GM12878 (cell line): ENCODE measurements around the gene RBBP5. TPM values are rescaled to one million over a fixed set of nuclear protein-coding genes. Genes with fewer than 3 reads are reported as not detected.

Source experiments
- ATAC-seq: fragments of 200-7000 bp; cut with Tn5 transposase; 3 replicates; pipeline ENCODE4 v1.9.1; 2020; ENCODE audit warnings: mild to moderate bottlenecking, moderate library complexity
- BruUV-seq: library from RNA; stranded (reverse); fragments of 400-500 nt; replicated peaks from 2 replicates; lab custom pipeline; 2021; lab: Mats Ljungman, UMichigan
- CTCF ChIA-PET: fragments of 300-600 bp; sonication (Branson Sonifier 250); formaldehyde crosslinking; extraction: SDS; loops from one replicate; lab custom pipeline; 2021; ENCODE audit warnings: inconsistent platforms; lab: Yijun Ruan, JAX
- POLR2A ChIA-PET: fragments of 350-600 bp; formaldehyde crosslinking; extraction: SDS; loops from one replicate; lab custom pipeline; 2021; ENCODE audit warnings: inconsistent platforms; lab: Charles Lee
- RAD21 ChIA-PET: fragments of 300-600 bp; sonication (Branson Sonifier 250); formaldehyde crosslinking; loops from one replicate; lab custom pipeline; 2023; ENCODE audit warnings: antibody characterized with exemption; ENCODE audit not compliant: unreplicated experiment; lab: Charles Lee
- SMC1A ChIA-PET: fragments of 300-600 bp; sonication (Branson Sonifier 250); formaldehyde crosslinking; loops from one replicate; lab custom pipeline; 2023; ENCODE audit not compliant: unreplicated experiment, uncharacterized antibody; lab: Charles Lee
- DNase-seq: peaks from one replicate; pipeline ENCODE4 v3.0.0-alpha.2; 2011; ENCODE audit warnings: low read depth, low spot score
- FAIRE-seq: peaks from 3 replicates; lab custom pipeline; 2011; peaks lifted over from hg19 to GRCh38; lab: Jason Lieb, UNC
- H2AFZ ChIP-seq: 2 replicates; pipeline ENCODE4 v1.6.0; 2011; ENCODE audit warnings: low read depth, low read length, control low read depth; ENCODE audit not compliant: control insufficient read depth
- H3K27ac ChIP-seq: 2 replicates; pipeline ENCODE4 v1.5.1; 2011; ENCODE audit warnings: control low read depth; ENCODE audit not compliant: control insufficient read depth, insufficient read depth
- H3K27me3 ChIP-seq, 2 experiments: replicated peaks in 1 of 2; 2 replicates each; pipeline versions ENCODE4 v1.6.0 to v1.6.1; 2011; ENCODE audit warnings: low read length in 1 of 2; ENCODE audit not compliant: control insufficient read depth in 2 of 2, insufficient read depth in 2 of 2
- H3K36me3 ChIP-seq, 2 experiments: 2 replicates each; pipeline ENCODE4 v1.5.1; 2011; ENCODE audit warnings: low read length in 1 of 2; ENCODE audit not compliant: control insufficient read depth in 2 of 2, insufficient read depth in 2 of 2
- H3K4me1 ChIP-seq: 2 replicates; pipeline ENCODE4 v1.6.1; 2011; ENCODE audit warnings: mild to moderate bottlenecking, low read length, moderate library complexity, mixed read lengths; ENCODE audit not compliant: control insufficient read depth, insufficient read depth
- H3K4me2 ChIP-seq: 2 replicates; pipeline ENCODE4 v1.6.0; 2011; ENCODE audit warnings: control low read depth; ENCODE audit not compliant: control insufficient read depth, insufficient read depth
- H3K4me3 ChIP-seq: fragments of 200-600 bp; sonication (generic); 2 replicates; pipeline ENCODE4 v1.5.1; 2016
- H3K79me2 ChIP-seq: 2 replicates; pipeline ENCODE4 v1.6.0; 2011; ENCODE audit warnings: low read length; ENCODE audit not compliant: control insufficient read depth, insufficient read depth
- H3K9ac ChIP-seq: 2 replicates; pipeline ENCODE4 v1.8.0; 2011; ENCODE audit warnings: low read length, control low read depth, mixed read lengths; ENCODE audit not compliant: control insufficient read depth, insufficient read depth
- H3K9me3 ChIP-seq: replicated peaks from 3 replicates; pipeline ENCODE4 v1.5.1; 2011; ENCODE audit warnings: mild to moderate bottlenecking, low read length; ENCODE audit not compliant: control insufficient read depth, insufficient read depth
- H4K20me1 ChIP-seq: 2 replicates; pipeline ENCODE4 v1.6.0; 2011; ENCODE audit not compliant: control insufficient read depth, insufficient read depth
- E4F1 ChIP-seq: fragments of 450-650 bp; IDR thresholded peaks from 2 replicates; pipeline ENCODE4 v1.6.1; 2018; ENCODE audit warnings: borderline replicate concordance, mild to moderate bottlenecking; ENCODE audit not compliant: partially characterized antibody
- ETV6 ChIP-seq, 2 experiments: fragments of 450-650 bp in 1 of 2; IDR thresholded peaks in 1 of 2; conservative IDR thresholded peaks in 1 of 2; 2 replicates each; pipeline ENCODE4 v1.6.1; 2014; ENCODE audit warnings: antibody characterized with exemption in 1 of 2, borderline replicate concordance in 1 of 2, low read depth in 1 of 2, mild to moderate bottlenecking in 1 of 2, moderate library complexity in 1 of 2
- KLF5 ChIP-seq: fragments of 450-650 bp; IDR thresholded peaks from 2 replicates; pipeline ENCODE4 v1.6.1; 2014; ENCODE audit warnings: mild to moderate bottlenecking; ENCODE audit not compliant: partially characterized antibody
- MYC ChIP-seq: IDR thresholded peaks from 2 replicates; pipeline ENCODE4 v1.6.1; 2011; ENCODE audit warnings: mild to moderate bottlenecking, low read length, moderate library complexity, inconsistent platforms; ENCODE audit not compliant: insufficient read depth, insufficient replicate concordance, insufficient read length, severe bottlenecking
- RBBP5 ChIP-seq: fragments of 200-600 bp; sonication (generic); conservative IDR thresholded peaks from 2 replicates; pipeline ENCODE4 v1.6.1; 2016
- SIX5 ChIP-seq: IDR thresholded peaks from 2 replicates; pipeline ENCODE4 v1.6.1; 2011; ENCODE audit warnings: mild to moderate bottlenecking, low read depth, low read length, moderate library complexity; ENCODE audit not compliant: severe bottlenecking
- ZNF207 ChIP-seq: fragments of 450-650 bp; IDR thresholded peaks from 2 replicates; pipeline ENCODE4 v1.6.1; 2014; ENCODE audit warnings: antibody characterized with exemption, mild to moderate bottlenecking, borderline replicate concordance
- WGBS: methylation state at CpG from one replicate; pipeline ENCODE4 v1.1.6; 2016; ENCODE audit warnings: low lambda C conversion rate; ENCODE audit not compliant: insufficient replicate concordance, insufficient coverage; ENCODE audit errors: missing lambda C conversion rate; 5-methylcytosine and 5-hydroxymethylcytosine counted together
- in situ Hi-C: fragments of 300-500 bp; cut with MboI; formaldehyde crosslinking; loops from 9 replicates; pipeline ENCODE4 v1.14.3; 2018; ENCODE audit warnings: mixed read lengths
- intact Hi-C: fragments of 100-400 bp; cut with micrococcal nuclease; formaldehyde crosslinking; loops from one replicate; pipeline ENCODE4 v1.14.2; 2022; ENCODE audit not compliant: unreplicated experiment
- polyA plus RNA-seq, 11 experiments: library from polyadenylated mRNA; depleted of rRNA in 4 of 11; unstranded in 6 of 11; stranded (reverse) in 5 of 11; fragments of >200 nt; fragmentation: Nextera tagmentation in 4 of 11; fragmentation: Illumina TruSeq in 1 of 11; extraction: Ambion mirVana in 4 of 11; extraction: Trizol in 1 of 11; gene quantifications; 1 replicate in 1 of 11; 2 replicates in 10 of 11; pipeline versions ENCODE4 v1.2.1 to v1.2.3, GENCODE V29; 2011 to 2016; ENCODE audit warnings: inconsistent platforms in 2 of 11, missing spikeins in 2 of 11, low read depth in 1 of 11
- total RNA-seq, 4 experiments: library from RNA; depleted of rRNA in 3 of 4; stranded (reverse); fragments of >200 nt in 3 of 4; fragmentation: Illumina TruSeq in 1 of 4; extraction: Trizol in 1 of 4; gene quantifications; 2 replicates each; pipeline versions ENCODE4 v1.2.1 to v1.2.3, GENCODE V29; 2013 to 2021
- TF ChIP-seq, protein P1 (sequence below): fragments of 150-350 bp; IDR thresholded peaks from 2 replicates; pipeline ENCODE4 v1.6.1; 2014; ENCODE audit warnings: mild to moderate bottlenecking, low read depth, low read length
- TF ChIP-seq, protein P2 (sequence below), 3 experiments: IDR thresholded peaks in 2 of 3; conservative IDR thresholded peaks in 1 of 3; 2 replicates each; pipeline ENCODE4 v1.5.1; 2011; ENCODE audit warnings: low read depth in 3 of 3, low read length in 3 of 3, mild to moderate bottlenecking in 3 of 3, control low read depth in 2 of 3, moderate library complexity in 2 of 3, inconsistent platforms in 1 of 3, mixed read lengths in 1 of 3; ENCODE audit not compliant: control insufficient read depth in 2 of 3, insufficient read depth in 1 of 3; ENCODE audit errors: extremely low read depth in 1 of 3

The RBBP5 gene
- total and polyA plus RNA-seq, 10 of the 15 experiments (the other 5 are each of a cell fraction or from before 2014, with no cell fraction given): 10.0 to 20.6 (median 14.8) TPM

DNA sequence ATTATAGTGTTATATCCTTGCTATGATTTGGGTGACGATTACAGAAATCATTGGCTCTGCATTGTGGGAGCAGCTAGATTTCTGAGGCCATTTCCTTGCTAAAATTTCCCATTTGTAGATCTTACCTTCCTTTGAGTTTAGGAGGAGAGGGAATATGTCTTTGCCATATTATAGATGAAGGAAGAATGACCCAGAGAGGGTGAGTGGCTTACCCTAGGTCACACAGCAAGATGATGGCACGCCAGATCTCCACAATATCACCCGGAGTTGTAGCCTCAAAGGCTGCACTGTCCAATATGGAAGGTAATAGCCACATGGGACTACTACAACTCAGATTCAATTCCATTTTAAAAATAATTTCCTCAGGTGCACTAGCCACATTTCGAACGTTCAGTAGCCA, 68.5 kb downstream of the RBBP5 start:
- POLR2A ChIA-PET: interaction anchor here (0.5 kb wide), 1 partner anchor 231 kb away, joined by 3 read pairs; no protein-coding TSS in a partner anchor
- TF ChIP-seq ZNF207: no peak
- no peak for TF ChIP-seq RBBP5
- no peak for TF ChIP-seq MYC
- TF ChIP-seq E4F1: no peak
- TF ChIP-seq SIX5: no peak
- TF ChIP-seq, protein P1, sequence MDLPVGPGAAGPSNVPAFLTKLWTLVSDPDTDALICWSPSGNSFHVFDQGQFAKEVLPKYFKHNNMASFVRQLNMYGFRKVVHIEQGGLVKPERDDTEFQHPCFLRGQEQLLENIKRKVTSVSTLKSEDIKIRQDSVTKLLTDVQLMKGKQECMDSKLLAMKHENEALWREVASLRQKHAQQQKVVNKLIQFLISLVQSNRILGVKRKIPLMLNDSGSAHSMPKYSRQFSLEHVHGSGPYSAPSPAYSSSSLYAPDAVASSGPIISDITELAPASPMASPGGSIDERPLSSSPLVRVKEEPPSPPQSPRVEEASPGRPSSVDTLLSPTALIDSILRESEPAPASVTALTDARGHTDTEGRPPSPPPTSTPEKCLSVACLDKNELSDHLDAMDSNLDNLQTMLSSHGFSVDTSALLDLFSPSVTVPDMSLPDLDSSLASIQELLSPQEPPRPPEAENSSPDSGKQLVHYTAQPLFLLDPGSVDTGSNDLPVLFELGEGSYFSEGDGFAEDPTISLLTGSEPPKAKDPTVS: no peak
- TF ChIP-seq, protein P2, sequence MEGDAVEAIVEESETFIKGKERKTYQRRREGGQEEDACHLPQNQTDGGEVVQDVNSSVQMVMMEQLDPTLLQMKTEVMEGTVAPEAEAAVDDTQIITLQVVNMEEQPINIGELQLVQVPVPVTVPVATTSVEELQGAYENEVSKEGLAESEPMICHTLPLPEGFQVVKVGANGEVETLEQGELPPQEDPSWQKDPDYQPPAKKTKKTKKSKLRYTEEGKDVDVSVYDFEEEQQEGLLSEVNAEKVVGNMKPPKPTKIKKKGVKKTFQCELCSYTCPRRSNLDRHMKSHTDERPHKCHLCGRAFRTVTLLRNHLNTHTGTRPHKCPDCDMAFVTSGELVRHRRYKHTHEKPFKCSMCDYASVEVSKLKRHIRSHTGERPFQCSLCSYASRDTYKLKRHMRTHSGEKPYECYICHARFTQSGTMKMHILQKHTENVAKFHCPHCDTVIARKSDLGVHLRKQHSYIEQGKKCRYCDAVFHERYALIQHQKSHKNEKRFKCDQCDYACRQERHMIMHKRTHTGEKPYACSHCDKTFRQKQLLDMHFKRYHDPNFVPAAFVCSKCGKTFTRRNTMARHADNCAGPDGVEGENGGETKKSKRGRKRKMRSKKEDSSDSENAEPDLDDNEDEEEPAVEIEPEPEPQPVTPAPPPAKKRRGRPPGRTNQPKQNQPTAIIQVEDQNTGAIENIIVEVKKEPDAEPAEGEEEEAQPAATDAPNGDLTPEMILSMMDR (IDR thresholded peaks at IDR 0.05 in 2 of 3, conservative IDR thresholded peaks at IDR 0.05 in 1 of 3; ENCODE audit: control insufficient read depth in 2 of 3, extremely low read depth in 1 of 3, insufficient read depth in 1 of 3, low read depth in 3 of 3, low read length in 3 of 3): no peak
- TF ChIP-seq KLF5: no peak
- no peak for TF ChIP-seq ETV6 (conservative IDR thresholded peaks at IDR 0.05 in 1 of 2, IDR thresholded peaks at IDR 0.05 in 1 of 2; ENCODE audit: borderline replicate concordance in 1 of 2, low read depth in 1 of 2)
- Histone ChIP-seq H3K9me3 (no peaks in the 10 kb centered on the region), H3K36me3 (no peaks in the 10 kb centered on the region), H3K4me3 (no peak overlapping the region), H3K9ac (no peak overlapping the region), H2AFZ (no peak overlapping the region), H4K20me1 (no peaks in the 10 kb centered on the region), H3K79me2 (no peaks in the 10 kb centered on the region), H3K4me1 (no peaks in the 10 kb centered on the region), H3K4me2 (no peak overlapping the region), H3K27me3 (no peaks in the 10 kb centered on the region; a peak in 2 of 4 replicates), H3K27ac (no peak overlapping the region)
- no TSS peak for BruUV-seq
- 14% methylated on average over 5 of the region's 5 CpGs for WGBS
- in situ Hi-C loops: no loop called here
- CTCF ChIA-PET: interaction anchor here (1.1 to 5.5 kb wide), 2 partner anchors 8 to 22 kb away, joined by 3 to 35 read pairs; no protein-coding TSS in a partner anchor
- SMC1A ChIA-PET: interaction anchor here (0.8 kb wide), 1 partner anchor 8 kb away, joined by 3 read pairs; no protein-coding TSS in a partner anchor
- RAD21 ChIA-PET: no interaction called here
- FAIRE-seq (no peak), ATAC-seq (no peak), DNase-seq (no peak)
- intact Hi-C loops: no loop called here
